Measurements from ENCODE around the gene STOML2. TPM values are rescaled to one million over a fixed set of nuclear protein-coding genes. Genes with fewer than 3 reads are reported as not detected.

STOML2 gene
- polyA plus RNA-seq, 1 donor (not counting 4 experiments of a cell fraction or from before 2014, with no cell fraction given) = 149 TPM

DNA sequence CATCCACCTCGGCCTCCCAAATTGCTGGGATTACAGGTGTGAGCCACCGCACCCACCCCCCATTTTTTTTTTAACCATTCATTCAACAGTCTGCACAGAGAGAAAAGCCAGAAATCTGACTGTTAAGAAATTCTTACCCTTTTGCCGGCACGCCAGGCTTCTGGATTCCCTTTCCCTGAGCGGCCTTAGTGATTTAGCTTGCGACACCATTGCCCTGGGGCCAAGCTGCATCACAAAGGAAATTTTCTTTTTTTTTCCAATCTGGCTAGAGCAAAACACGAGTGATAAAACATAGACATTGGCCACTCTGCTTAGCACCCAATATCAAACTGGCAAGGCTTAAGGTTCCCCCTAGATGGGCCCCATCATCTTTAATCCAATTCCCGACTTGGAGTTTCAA is 33.9 kb upstream of the STOML2 start:
- dilution Hi-C loops (cut with MboI; ENCODE audit: extremely low pct_ligation_motif_present, low sequenced_read_pairs) = no loop called here
- Histone ChIP-seq H3K4me2 (ENCODE audit: control insufficient read depth, extremely low read depth, insufficient read depth, low read depth, low read length) (no peak overlapping the region), H3K27me3 (ENCODE audit: control insufficient read depth, extremely low read depth, insufficient read depth, low read length) (no peaks in the 10 kb centered on the region), H3K27ac (ENCODE audit: control insufficient read depth, insufficient read depth, low read length) (no peak overlapping the region), H3K4me3 (ENCODE audit: control insufficient read depth in 2 of 3, extremely low read depth in 1 of 3, insufficient read depth in 2 of 3, low read depth in 1 of 3, low read length in 3 of 3) (no peak overlapping the region), H3K9me1 (ENCODE audit: control insufficient read depth, extremely low read depth, insufficient read depth, low read length) (no peaks in the 10 kb centered on the region), H3K36me3 (ENCODE audit: control insufficient read depth in 2 of 2, extremely low read depth in 1 of 2, insufficient read depth in 2 of 2, low read length in 2 of 2) (no peaks in the 10 kb centered on the region), H3K79me2 (ENCODE audit: control insufficient read depth, insufficient read depth, low read length) (no peaks in the 10 kb centered on the region), H3K9ac (ENCODE audit: control insufficient read depth, extremely low read depth, insufficient read depth, low read length) (no peak overlapping the region), H4K20me1 (ENCODE audit: control insufficient read depth, extremely low read depth, insufficient read depth, low read length) (no peaks in the 10 kb centered on the region), H3K9me3 (ENCODE audit: control insufficient read depth, low read depth, low read length) (no peaks in the 10 kb centered on the region), H3K4me1 (ENCODE audit: control insufficient read depth, extremely low read depth, insufficient read depth, low read length) (no peaks in the 10 kb centered on the region), H2AFZ (ENCODE audit: control insufficient read depth, low read length) (no peak overlapping the region)
- DNase-seq (ENCODE audit: low read depth, low spot score) = no peak
- TF ChIP-seq EZH2 (IDR thresholded peaks at IDR 0.05; ENCODE audit: low read length) = no peak
- FAIRE-seq = no peak

GRCh38 chr9:35135988-35136387 is 33.1 kb upstream of the STOML2 start:
- FAIRE-seq = no peak
- dilution Hi-C loops (cut with MboI; ENCODE audit: extremely low pct_ligation_motif_present, low sequenced_read_pairs) = no loop called here
- Histone ChIP-seq H3K79me2 (ENCODE audit: control insufficient read depth, insufficient read depth, low read length) (no peaks in the 10 kb centered on the region), H3K4me3 (ENCODE audit: control insufficient read depth in 2 of 3, extremely low read depth in 1 of 3, insufficient read depth in 2 of 3, low read depth in 1 of 3, low read length in 3 of 3) (no peak overlapping the region), H4K20me1 (ENCODE audit: control insufficient read depth, extremely low read depth, insufficient read depth, low read length) (no peaks in the 10 kb centered on the region), H3K9me1 (ENCODE audit: control insufficient read depth, extremely low read depth, insufficient read depth, low read length) (no peaks in the 10 kb centered on the region), H3K4me1 (ENCODE audit: control insufficient read depth, extremely low read depth, insufficient read depth, low read length) (no peaks in the 10 kb centered on the region), H3K4me2 (ENCODE audit: control insufficient read depth, extremely low read depth, insufficient read depth, low read depth, low read length) (no peak overlapping the region), H3K9me3 (ENCODE audit: control insufficient read depth, low read depth, low read length) (no peaks in the 10 kb centered on the region), H3K27me3 (ENCODE audit: control insufficient read depth, extremely low read depth, insufficient read depth, low read length) (no peaks in the 10 kb centered on the region), H3K27ac (ENCODE audit: control insufficient read depth, insufficient read depth, low read length) (no peak overlapping the region), H2AFZ (ENCODE audit: control insufficient read depth, low read length) (no peak overlapping the region), H3K36me3 (ENCODE audit: control insufficient read depth in 2 of 2, extremely low read depth in 1 of 2, insufficient read depth in 2 of 2, low read length in 2 of 2) (no peaks in the 10 kb centered on the region), H3K9ac (ENCODE audit: control insufficient read depth, extremely low read depth, insufficient read depth, low read length) (no peak overlapping the region)
- TF ChIP-seq, protein P1, sequence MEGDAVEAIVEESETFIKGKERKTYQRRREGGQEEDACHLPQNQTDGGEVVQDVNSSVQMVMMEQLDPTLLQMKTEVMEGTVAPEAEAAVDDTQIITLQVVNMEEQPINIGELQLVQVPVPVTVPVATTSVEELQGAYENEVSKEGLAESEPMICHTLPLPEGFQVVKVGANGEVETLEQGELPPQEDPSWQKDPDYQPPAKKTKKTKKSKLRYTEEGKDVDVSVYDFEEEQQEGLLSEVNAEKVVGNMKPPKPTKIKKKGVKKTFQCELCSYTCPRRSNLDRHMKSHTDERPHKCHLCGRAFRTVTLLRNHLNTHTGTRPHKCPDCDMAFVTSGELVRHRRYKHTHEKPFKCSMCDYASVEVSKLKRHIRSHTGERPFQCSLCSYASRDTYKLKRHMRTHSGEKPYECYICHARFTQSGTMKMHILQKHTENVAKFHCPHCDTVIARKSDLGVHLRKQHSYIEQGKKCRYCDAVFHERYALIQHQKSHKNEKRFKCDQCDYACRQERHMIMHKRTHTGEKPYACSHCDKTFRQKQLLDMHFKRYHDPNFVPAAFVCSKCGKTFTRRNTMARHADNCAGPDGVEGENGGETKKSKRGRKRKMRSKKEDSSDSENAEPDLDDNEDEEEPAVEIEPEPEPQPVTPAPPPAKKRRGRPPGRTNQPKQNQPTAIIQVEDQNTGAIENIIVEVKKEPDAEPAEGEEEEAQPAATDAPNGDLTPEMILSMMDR (optimal IDR thresholded peaks at IDR 0.05 in 1 of 3, IDR thresholded peaks at IDR 0.05 in 1 of 3, conservative IDR thresholded peaks at IDR 0.05 in 1 of 3; ENCODE audit: extremely low read depth in 1 of 3, insufficient read depth in 2 of 3, low read length in 3 of 3) = no peak
- TF ChIP-seq EZH2 (IDR thresholded peaks at IDR 0.05; ENCODE audit: low read length) = no peak
- DNase-seq (ENCODE audit: low read depth, low spot score) = no peak

DNA sequence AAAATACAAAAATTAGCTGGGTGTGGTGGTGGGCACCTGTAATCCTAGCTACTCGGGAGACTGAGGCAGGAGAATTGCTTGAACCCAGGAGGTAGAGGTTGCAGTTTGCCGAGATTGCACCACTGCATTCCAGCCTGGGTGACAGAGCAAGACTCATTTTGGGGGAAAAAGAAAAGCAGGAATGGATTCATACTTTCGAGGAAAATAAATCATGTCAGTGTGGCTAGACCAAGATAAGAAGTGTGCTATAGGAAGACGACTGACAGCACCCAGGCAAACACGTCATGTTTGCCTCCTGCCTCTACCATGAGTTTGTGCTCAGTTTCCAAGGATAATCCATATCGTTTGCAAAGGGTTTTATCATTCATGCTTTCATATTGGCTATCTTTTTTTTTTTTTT is 32.0 kb upstream of the STOML2 start:
- no peaks in the 10 kb centered on the region for H3K27me3 ChIP-seq (ENCODE audit: control insufficient read depth, extremely low read depth, insufficient read depth, low read length)
- no peaks in the 10 kb centered on the region for H3K9me1 ChIP-seq (ENCODE audit: control insufficient read depth, extremely low read depth, insufficient read depth, low read length)
- no peak overlapping the region for H3K9ac ChIP-seq (ENCODE audit: control insufficient read depth, extremely low read depth, insufficient read depth, low read length)
- no peak overlapping the region for H3K4me3 ChIP-seq (ENCODE audit: control insufficient read depth in 2 of 3, extremely low read depth in 1 of 3, insufficient read depth in 2 of 3, low read depth in 1 of 3, low read length in 3 of 3)
- no peak overlapping the region for H3K27ac ChIP-seq (ENCODE audit: control insufficient read depth, insufficient read depth, low read length)
- H3K9me3 ChIP-seq (ENCODE audit: control insufficient read depth, low read depth, low read length) = no peaks in the 10 kb centered on the region
- H3K4me2 ChIP-seq (ENCODE audit: control insufficient read depth, extremely low read depth, insufficient read depth, low read depth, low read length) = no peak overlapping the region
- no peak for FAIRE-seq
- H3K4me1 ChIP-seq (ENCODE audit: control insufficient read depth, extremely low read depth, insufficient read depth, low read length) = no peaks in the 10 kb centered on the region
- no peaks in the 10 kb centered on the region for H3K79me2 ChIP-seq (ENCODE audit: control insufficient read depth, insufficient read depth, low read length)
- H2AFZ ChIP-seq (ENCODE audit: control insufficient read depth, low read length) = no peak overlapping the region
- no peaks in the 10 kb centered on the region for H3K36me3 ChIP-seq (ENCODE audit: control insufficient read depth in 2 of 2, extremely low read depth in 1 of 2, insufficient read depth in 2 of 2, low read length in 2 of 2)
- TF ChIP-seq, protein P1 (optimal IDR thresholded peaks at IDR 0.05 in 1 of 3, IDR thresholded peaks at IDR 0.05 in 1 of 3, conservative IDR thresholded peaks at IDR 0.05 in 1 of 3; ENCODE audit: extremely low read depth in 1 of 3, insufficient read depth in 2 of 3, low read length in 3 of 3) = no peak
- TF ChIP-seq EZH2 (IDR thresholded peaks at IDR 0.05; ENCODE audit: low read length) = no peak
- H4K20me1 ChIP-seq (ENCODE audit: control insufficient read depth, extremely low read depth, insufficient read depth, low read length) = no peaks in the 10 kb centered on the region
- no peak for DNase-seq (ENCODE audit: low read depth, low spot score)
- dilution Hi-C loops (cut with MboI; ENCODE audit: extremely low pct_ligation_motif_present, low sequenced_read_pairs) = no loop called here
